Measurements from ENCODE around the gene SEZ6L.

SEZ6L gene

DNA sequence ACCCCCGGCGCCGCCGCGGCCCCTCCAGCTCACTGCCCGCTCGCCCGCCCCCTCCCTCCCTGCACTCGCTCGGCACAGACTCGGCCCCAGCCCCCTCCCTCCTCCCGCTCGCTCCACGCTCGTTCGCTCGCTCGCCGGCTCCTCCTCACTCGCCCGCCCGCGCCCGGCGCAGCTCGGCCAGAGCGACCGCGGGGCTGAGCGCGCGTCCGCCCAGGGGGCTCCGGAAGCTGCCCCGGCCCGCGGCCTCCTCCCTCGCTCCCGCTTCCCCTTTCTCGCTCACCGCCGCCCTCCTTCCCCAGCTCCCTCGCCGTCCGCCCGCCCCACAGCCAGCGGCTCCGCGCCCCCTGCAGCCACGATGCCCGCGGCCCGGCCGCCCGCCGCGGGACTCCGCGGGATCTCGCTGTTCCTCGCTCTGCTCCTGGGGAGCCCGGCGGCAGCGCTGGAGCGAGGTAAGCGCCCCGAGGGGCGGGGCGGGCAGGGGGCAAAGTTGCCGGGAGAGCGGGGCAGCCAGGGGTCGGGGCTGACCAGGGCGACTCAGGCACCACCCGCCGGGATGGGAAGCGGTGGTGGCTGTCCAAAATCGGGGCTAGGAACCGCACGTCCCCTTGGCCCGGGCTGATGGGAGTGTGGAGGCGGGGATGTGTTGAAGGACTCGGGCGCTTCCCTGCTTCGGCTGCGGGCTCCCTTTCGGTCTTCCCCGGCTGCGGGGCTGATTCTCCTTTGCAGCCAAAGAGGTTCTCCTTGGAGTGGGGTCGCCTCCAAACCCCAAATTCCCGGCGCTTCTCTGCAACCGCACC is at the start of gene SEZ6L:
Gene SEZ6L (plus strand): TSS at position 148 of the 797 bp plus-strand sequence. CDS start 208 bp downstream, at position 356.
- DNase-seq (ENCODE audit: low read depth in 4 of 4, low spot score in 1 of 4) = no peak

DNA sequence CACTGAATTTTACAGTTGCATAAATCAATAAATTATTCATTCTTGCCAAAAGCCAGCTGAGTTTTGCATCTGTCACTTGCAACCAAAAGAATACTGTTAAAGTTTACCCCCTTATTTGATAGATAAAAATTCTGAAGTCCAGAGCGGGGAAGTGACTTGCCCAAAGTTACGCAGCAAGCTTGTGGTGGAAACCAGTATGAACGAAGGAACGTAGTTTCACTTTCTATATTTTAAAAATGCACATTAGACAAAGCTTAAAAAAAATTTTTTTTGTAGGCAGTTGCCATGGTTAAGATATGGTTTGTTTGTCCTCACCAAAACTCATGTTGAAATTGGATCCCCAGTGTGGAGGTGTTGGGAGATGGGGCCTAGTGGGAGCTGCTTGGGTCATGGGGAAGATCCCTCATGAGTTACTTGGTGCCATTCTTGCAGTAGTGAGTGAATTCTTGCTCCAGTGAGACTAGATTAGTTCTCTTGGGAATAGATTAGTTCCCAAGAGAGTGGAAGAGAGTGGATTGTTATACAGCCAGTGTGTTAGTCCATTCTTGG is 46.3 kb upstream of the SEZ6L start:
- DNase-seq (ENCODE audit: low read depth in 4 of 4, low spot score in 1 of 4) = no peak

DNA sequence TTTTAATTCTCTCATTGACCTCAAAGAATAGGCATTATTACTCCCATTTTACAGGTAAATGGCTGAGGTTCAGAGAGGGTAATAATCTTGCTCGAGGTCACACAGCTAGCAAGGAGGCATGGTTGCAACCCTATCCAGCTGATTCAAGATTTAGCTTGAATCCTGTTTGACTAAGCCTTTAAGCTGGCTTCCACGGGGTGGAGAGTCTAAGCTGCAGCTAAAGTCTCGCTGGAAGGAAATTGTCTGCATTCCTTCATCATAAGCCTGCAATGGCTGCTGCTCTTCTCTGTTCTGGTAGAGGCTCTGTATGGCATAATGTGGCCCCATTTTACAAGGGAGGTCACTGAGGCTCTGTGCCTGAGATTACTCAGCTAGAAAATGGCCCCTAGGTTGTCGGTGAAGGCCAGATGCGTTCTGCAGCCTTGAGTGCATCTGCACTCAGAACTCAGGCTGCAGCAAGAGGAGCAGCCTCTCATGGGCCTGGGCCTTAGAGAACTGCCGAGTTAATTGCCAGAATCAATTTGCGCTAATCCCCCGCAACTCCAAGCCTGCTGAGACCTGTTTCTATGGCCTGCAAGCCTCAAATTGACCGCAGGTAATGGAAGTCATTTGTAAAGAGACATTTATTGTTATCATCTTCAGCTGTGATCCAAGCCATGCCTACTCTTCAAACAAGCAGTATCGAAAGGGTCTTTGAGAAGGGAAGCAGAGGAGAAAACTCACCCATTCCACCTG is 44.1 kb upstream of the SEZ6L start:
- no peak for DNase-seq (ENCODE audit: low read depth in 4 of 4, low spot score in 1 of 4)

DNA sequence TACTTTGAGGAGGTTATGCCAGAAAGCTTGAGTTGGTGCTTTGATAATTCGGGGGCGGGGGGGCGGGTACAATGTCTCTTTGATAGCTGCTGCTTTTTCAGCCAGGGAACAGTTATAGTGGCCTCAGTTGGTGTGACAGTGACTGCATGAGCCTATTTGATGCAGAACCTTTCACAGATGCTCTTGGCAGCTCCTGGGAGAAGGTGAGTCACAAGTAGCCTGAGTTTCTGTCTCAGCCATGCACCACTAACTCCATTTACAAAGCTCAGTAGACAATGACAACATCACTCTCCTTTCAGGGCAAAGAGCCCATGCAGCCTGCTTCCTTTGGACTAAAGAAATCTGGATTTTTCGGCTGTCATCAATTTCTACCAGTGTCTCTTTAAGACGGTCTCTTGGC is 42.1 kb upstream of the SEZ6L start:
- no peak for DNase-seq (ENCODE audit: low read depth in 4 of 4, low spot score in 1 of 4)

DNA sequence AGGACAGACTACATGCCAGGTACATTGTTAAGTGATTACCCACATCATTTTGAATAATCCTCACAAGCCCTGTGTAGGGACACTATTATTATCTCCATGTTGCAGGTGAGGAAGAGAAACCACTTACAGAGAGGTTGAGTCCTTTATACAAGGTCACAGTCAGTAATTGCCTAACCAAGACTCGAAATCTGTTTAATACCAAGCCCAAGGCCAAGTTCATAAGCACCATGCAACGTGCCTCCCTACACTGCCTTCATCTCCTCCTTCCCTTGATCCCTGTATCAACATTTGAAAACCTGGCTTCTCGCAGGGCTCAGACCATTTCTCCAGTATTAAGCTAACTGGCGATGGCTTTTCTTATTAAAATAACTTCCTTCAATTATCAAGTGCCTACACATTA is 41.7 kb upstream of the SEZ6L start:
- no peak for DNase-seq (ENCODE audit: low read depth in 4 of 4, low spot score in 1 of 4)

DNA sequence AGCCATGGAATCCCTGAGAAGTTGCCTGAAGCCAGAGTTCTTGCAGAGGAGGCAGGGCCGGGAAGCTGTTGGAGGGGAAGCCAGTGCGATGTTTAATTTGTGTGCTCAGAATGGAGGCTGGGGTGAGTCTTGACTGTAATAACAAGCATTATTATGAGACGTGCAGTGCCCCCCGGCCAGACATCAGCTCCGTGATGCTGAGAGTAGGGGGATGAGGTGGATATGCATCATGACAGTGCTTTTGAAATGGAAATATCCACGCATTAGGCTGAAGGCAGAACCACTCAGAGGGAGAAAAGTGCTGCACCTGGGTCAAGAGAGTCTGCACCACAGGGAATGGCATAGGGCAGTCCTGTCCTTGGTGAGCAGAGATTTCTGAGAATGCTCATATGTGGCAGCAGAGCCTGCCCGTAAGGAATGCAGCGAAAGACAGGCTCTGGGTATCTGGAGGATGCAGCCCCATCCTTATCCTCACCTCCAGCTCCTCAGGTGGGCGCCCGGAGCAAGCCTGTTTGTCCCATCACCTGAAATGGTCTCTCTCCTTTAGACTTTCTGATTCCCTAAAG is 37.6 kb upstream of the SEZ6L start:
- DNase-seq (ENCODE audit: low read depth in 4 of 4, low spot score in 1 of 4) = no peak

DNA sequence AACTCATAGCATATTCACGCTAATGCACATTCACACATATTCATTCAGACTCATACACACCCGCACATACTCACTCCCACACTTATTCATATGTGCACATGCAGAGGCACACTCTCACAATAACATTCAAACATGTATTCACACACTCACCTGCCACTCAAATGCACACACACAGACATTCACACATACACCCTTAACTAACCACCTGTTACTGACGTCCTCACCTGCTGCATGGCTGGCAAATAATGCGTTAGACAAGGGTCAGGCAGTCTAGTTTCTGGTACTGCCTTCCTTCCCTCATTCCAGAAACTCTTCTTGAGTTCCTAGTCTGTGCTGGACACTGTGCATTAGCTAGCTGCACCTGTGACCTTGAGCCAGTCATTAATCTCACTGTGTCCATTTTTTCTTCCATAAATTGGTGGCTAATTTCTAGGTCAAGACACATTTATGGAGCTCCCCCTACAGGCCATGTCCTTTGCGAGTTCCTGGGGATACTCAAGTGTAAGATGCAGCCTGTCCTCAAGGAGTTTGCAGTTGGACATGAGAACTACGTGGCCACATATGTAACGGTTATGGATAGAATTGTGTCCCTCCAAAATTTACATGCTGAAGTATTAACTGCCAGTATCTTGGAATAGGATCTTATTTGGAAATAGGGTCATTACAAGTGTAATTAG is 34.5 kb upstream of the SEZ6L start:
- DNase-seq (ENCODE audit: low read depth in 4 of 4, low spot score in 1 of 4) = no peak

DNA sequence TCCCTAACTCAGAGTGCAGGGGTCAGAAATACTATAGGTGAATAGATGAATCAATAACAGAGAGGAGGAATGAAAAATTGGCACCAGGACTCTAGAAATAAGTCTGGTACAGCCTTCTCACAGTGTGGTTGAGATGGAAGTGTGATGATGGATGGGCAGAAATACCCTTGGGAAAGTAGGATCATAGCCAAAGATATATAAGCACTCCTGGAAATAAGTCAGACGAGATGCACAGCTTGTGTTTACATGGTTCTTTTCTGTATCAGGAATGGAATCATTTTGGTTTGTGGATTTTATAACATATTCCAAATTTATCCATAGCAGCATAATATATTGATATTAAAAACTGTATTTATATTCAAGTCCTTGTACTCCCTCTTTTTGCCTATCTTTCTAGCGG is 33.5 kb upstream of the SEZ6L start:
- no peak for DNase-seq (ENCODE audit: low read depth in 4 of 4, low spot score in 1 of 4)

DNA sequence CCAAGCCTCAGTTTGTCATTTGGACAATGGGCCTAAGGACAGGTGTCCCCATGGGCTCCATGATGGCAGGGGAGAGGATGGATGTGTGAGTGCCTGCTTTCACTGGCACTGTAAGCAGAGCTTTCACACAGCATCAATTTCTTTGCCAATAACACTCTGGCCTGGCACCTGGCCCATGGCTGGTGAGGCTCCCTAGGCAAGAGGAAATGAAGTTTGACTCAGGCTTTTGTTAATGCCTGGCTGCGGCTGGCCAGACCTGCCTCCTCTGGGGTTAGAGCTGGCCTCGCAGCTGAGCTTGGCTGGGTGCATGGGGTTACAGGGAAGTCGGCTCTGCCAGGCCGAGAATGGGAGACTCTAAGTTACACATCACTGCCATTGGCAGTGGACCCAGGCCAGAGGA is 30.0 kb upstream of the SEZ6L start:
- no peak for DNase-seq (ENCODE audit: low read depth in 4 of 4, low spot score in 1 of 4)

DNA sequence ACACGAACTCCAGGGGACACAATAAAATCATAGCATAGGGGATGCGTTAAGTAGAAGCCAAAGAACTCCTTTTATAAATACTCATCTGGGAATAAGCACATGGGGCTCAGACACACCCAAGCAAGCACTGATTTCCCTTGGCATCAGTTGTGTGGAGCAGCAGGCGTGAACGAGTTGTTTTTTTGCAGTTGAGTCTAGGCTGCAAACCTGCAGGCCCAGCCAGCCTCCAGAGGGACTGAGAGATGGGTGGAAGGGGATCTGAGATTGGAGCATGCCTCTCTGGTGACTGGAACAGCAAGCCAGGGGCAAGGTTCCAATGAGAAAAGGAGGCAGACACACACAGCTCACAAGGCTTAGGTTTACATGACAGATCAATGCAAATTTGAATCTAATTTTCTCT is 27.4 kb upstream of the SEZ6L start:
- DNase-seq (ENCODE audit: low read depth in 4 of 4, low spot score in 1 of 4) = no peak

DNA sequence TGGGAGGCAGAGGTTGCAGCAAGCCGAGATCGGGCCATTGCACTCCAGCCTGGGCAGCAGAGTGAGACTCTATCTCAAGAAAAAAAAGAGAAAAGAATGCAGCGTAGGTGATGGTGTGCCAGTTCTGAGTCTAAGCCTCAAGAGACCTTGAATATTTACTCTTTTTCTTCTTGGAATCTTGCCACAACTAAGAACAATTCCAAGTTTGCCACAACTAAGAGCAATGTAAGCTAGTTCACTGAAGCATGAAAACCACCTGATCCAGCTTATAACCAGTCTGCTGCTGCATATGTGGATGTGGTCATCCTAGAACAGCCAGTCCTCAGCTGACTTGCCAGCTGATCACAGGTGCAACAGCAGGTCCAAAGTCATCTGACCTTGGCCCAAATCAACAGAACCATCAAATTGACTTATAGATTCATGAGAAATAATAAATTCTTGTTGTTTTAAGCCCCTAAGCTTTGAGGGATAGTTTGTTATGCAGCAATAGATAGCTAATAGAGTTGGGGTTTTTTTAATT is 25.4 kb upstream of the SEZ6L start:
- DNase-seq (ENCODE audit: low read depth in 4 of 4, low spot score in 1 of 4) = no peak

DNA sequence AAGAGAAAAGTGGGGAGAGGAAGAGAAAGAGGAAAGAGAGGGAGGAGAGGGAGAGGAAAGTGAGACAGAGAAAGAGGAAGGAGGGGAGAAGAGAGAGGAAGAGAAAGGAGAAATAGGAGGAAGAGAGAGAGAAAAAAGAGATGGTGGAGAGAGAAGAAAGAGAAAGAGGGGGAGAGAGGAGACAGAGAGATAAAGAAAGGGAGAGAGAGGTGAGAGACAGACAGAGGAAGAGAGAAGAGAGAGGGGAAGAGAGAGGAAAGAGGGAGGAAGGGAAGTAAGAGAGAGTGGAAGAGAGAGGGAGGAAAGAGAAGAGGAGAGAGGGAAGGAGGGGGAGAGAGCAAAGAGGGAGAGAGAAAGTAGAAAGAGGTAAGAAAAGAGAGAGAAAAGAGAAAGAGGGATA is 9.4 kb upstream of the SEZ6L start:
- DNase-seq (ENCODE audit: low read depth in 4 of 4, low spot score in 1 of 4) = no peak

DNA sequence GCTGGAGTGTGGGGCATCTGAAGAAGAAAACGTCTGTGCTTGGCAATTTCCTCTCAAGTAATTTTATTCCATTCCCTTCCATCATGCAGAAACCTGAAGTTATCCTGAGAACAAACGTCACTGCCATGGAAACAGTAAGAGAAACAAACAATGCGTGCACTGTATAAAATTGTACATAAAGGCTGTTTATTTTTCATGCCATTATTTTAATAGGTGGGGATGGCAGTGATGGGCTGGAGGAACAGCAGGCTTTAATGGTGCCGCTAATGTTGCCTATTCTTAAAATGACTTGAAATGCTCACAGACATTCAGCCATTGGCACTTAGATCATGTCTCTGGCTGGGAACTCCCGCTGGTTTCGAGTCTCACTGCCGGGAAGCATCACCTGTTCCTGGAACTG is 7.5 kb upstream of the SEZ6L start:
- no peak for DNase-seq (ENCODE audit: low read depth in 4 of 4, low spot score in 1 of 4)

DNA sequence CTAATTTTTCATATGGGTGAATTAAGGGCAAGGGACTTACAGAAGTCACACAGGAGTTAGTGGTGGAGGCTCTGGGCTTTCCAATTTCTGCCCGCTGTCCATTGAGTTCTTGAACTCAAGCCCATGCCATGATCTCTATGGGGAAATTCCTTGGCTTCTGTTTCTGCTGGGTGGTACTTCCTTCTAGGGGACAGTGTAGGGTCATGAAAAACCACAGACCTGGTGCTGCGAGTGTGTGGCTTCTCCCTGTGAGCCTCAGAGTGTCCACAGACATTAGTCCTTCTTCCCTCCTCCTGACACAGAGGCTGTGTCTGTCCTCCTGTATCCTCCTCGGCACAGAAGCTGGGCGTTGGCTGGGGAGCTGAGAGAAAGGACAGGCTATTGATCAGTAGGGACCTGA is 6.3 kb upstream of the SEZ6L start:
- no peak for DNase-seq (ENCODE audit: low read depth in 4 of 4, low spot score in 1 of 4)

DNA sequence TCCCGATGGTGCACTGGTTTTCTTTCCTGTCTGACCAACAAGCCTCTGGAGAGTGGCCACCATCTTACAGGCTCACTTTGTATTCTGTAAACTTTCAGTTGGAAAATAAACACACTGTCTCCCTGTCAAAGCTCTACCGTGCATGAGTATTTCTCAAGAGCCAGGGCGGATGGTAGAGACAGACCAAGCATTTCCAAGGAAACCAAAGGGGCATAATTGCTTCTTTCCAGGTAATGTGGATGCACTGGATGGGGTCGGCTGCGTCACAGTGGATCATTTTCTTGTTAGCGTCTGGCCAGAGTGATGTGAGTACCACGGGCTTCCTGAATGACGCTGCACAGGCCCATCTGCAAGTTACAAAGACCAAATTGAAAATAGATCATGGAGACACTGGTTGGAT is 5.1 kb upstream of the SEZ6L start:
- no peak for DNase-seq (ENCODE audit: low read depth in 4 of 4, low spot score in 1 of 4)

DNA sequence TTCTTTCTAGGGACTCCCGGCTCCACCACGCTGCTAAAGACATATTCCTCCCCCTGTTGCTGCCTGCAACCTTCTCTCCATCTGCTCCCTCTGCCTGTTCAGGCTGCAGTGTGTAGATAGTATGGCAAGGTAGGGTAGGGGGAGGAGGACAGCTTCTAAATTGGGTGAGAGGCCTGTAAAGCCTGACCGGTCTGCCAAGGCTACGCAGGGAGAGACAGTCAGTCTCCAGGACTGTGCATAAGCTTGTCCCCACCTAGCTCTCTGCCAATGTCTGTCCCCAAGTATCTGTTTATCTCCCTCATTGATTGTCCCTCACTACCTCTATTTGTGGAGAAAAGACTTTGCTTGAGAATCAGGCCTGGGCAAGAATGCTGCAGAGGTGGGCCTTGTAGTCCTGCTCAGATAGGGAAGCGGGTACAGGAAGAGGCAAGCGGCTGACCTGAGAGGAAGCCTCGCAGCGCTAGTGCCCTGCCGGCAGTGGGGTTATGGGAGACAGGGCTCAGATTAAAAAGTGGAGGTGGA is 871 bp upstream of the SEZ6L start:
- no peak for DNase-seq (ENCODE audit: low read depth in 4 of 4, low spot score in 1 of 4)

DNA sequence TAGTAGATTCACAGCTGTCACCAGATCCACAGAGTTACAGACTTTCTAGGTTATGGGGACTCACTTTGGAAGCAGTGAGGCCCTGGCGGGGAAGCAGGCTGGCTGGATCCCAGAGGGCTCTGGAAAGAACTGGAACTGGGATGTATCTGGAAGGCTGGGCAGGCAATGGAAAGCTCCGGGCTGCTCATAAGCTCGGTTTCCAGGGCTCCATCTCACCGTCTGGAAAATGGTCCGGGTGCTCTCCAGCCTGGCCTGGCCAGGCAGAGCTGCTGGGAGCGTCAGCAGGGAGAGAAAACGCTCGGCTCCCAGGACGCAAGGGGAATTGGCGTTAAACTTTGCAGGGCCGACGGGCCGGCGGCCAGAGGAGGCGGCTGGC is 335 bp upstream of the SEZ6L start:
- DNase-seq (ENCODE audit: low read depth in 4 of 4, low spot score in 1 of 4) = no peak

DNA sequence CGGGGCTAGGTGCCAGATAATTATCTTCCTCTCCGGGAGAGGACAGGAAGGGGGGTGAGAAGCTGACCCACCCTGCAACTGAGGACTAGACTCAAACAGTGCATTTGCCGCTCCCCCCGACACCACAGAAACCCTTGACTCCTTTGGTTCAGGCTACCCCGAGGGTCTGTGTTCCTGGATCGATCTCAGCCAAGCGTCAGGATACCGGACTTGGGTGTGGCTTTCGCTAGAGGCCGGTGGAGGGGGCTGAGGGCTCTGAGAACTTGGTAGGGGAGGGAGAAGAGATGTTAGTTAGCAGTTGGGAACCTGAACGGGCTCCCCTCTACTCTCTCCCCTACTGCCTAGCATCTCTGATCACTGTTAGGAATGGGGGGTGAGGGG is 840 bp downstream of the SEZ6L start:
- no peak for DNase-seq (ENCODE audit: low read depth in 4 of 4, low spot score in 1 of 4)

DNA sequence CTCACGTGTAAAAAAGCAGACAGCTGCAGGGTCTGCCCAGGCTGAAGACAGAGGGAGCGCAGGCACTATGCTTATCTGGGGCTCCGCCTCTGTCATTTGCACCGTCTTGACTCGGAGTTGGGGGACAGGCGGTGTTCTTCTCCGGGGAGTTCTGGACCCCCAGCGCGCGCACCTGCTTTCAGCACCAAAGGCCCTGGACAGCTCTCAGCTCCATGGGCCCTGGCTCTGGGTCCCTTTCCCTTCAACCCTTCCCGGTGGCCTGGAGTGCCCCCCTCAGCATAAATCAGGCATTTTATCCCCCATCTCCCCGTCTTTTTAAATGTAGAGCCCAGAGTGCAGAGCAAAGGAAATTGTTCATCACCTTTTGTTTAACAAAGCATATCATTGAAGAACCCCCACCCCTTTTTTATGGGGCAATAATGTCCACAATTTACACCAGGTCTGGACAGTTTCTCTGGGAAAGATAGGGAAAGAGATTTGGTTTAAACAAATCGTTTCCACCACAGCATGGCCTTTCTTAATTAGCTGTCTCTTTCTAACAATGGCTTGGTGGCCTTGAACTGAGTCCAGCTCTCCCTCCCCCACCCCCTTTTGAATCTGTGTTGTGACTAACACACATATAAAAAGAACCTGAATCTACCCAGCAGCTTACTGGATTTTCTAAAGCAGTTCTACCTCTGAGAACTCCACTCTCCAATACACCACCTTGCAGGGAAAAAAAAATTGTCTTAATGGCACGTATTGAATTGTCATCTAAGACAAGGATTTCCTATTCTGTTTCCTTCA is 1.7 kb downstream of the SEZ6L start:
- DNase-seq (ENCODE audit: low read depth in 4 of 4, low spot score in 1 of 4) = no peak

DNA sequence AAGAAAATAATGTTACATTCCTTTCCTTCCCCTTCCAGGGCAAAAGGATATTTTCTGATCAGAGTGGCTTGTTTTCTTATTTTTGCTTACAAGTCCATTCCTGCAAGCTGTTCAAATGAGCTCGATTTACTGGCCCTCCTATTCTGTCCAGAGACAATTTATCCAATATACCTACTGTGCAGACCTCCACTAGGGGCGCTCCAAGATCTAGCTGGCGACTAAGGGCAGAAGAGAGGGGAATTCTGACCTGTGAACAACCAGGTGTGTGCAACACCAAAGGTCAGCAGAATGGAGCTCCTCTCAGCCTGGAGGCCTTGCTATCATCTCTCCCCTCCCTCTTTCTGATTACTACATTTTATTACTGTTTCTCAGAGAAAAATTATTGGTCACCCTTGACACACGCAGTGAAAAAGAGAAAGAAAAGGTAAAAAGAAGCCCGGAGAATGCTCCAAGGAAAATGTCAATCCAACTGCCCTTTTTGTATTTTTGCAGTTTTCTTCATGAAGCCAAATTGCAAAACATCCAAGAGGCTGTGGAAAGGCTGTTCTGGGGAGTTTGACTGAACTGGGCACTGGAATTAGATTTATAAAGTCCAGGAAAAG is 3.2 kb downstream of the SEZ6L start:
- DNase-seq (ENCODE audit: low read depth in 4 of 4, low spot score in 1 of 4) = peak in 2 of 4 experiments; percentile 2 to 7
